ENCODE data around the gene LPAR5. TPM values are rescaled to one million over a fixed set of nuclear protein-coding genes. Genes with fewer than 3 reads are reported as not detected.

The LPAR5 gene
- total RNA-seq, 4 donors from 2014 or later, result 1.8 to 11.4 (median 3.2) TPM

GRCh38 chr12:6653342-6653741, 17.6 kb upstream of the LPAR5 start:
- DNase-seq (ENCODE audit: low spot score in 2 of 2), result no peak
- TF ChIP-seq POLR2A (IDR thresholded peaks at IDR 0.05), result no peak
- TF ChIP-seq EP300 (IDR thresholded peaks at IDR 0.05), result no peak
- TF ChIP-seq CTCF (IDR thresholded peaks at IDR 0.05), result no peak
- Histone ChIP-seq H3K36me3 (peaks cover 0 to 100% (median 16%) of the 10 kb centered on the region in 3 donors), H3K27ac (no peak overlapping the region), H3K27me3 (no peaks in the 10 kb centered on the region), H3K4me3 (no peak overlapping the region), H3K4me1 (peaks cover 0 to 4% (median 0%) of the 10 kb centered on the region in 4 donors), H3K9me3 (no peaks in the 10 kb centered on the region)
- 93 to 100% methylated on average over 1 of the region's 1 CpG for WGBS, 2 donors

GRCh38 chr12:6652391-6652790, 16.6 kb upstream of the LPAR5 start:
- TF ChIP-seq EP300 (IDR thresholded peaks at IDR 0.05) (no peak), POLR2A (IDR thresholded peaks at IDR 0.05) (no peak), CTCF (IDR thresholded peaks at IDR 0.05) (no peak)
- no peak overlapping the region for H3K4me3 ChIP-seq
- 84 to 93% methylated on average over 12 of the region's 12 CpGs for WGBS, 2 donors
- H3K36me3 ChIP-seq, result peaks cover 0 to 98% (median 16%) of the 10 kb centered on the region in 3 donors
- H3K27me3 ChIP-seq, result no peaks in the 10 kb centered on the region
- DNase-seq (ENCODE audit: low spot score in 2 of 2), result no peak
- H3K9me3 ChIP-seq, result no peaks in the 10 kb centered on the region
- H3K27ac ChIP-seq, result no peak overlapping the region
- H3K4me1 ChIP-seq, result peaks cover 0 to 3% (median 0%) of the 10 kb centered on the region in 4 donors

- TF ChIP-seq EP300 (IDR thresholded peaks at IDR 0.05) (no peak), POLR2A (IDR thresholded peaks at IDR 0.05) (no peak), CTCF (IDR thresholded peaks at IDR 0.05) (no peak)
- Histone ChIP-seq H3K4me1 (peaks cover 0 to 12% (median 4%) of the 10 kb centered on the region in 4 donors), H3K27me3 (no peaks in the 10 kb centered on the region), H3K4me3 (no peak overlapping the region), H3K9me3 (no peaks in the 10 kb centered on the region), H3K36me3 (peaks cover 0 to 83% (median 13%) of the 10 kb centered on the region in 3 donors), H3K27ac (no peak overlapping the region)
- WGBS, 2 donors, result 86 to 88% methylated on average over 8 of the region's 8 CpGs
- DNase-seq (ENCODE audit: low spot score in 2 of 2), result no peak
These were observed 15.1 kb upstream of the LPAR5 start for GRCh38 chr12:6650832-6651231.

GRCh38 chr12:6647083-6647604, 11.4 kb upstream of the LPAR5 start, which contains the start of gene ACRBP:
Gene ACRBP (minus strand): TSS chr12:6647432. CDS start chr12:6647366, 66 bp downstream.
- H3K4me1 ChIP-seq, result peaks cover 0 to 19% (median 4%) of the 10 kb centered on the region in 4 donors
- H3K27me3 ChIP-seq, result no peaks in the 10 kb centered on the region
- 5 to 7% methylated on average over 29 to 38 of the region's 38 CpGs for WGBS, 2 donors
- H3K36me3 ChIP-seq, result peaks cover 0 to 46% (median 4%) of the 10 kb centered on the region in 3 donors
- peak; percentile 56 to 58 for DNase-seq (ENCODE audit: low spot score in 2 of 2)
- TF ChIP-seq EP300 (IDR thresholded peaks at IDR 0.05), result peak in 1 of 2 donors; percentile 32
- no peak for TF ChIP-seq CTCF (IDR thresholded peaks at IDR 0.05)
- TF ChIP-seq POLR2A (IDR thresholded peaks at IDR 0.05), result peak in 1 of 2 donors; percentile 48
- H3K9me3 ChIP-seq, result no peaks in the 10 kb centered on the region
- peak within 1 kb of the TSS; percentile 5 to 53 (median 33) for H3K4me3 ChIP-seq
- peak within 1 kb of the TSS in 3 of 4 donors; percentile 26 to 67 (median 65) for H3K27ac ChIP-seq

- H3K27me3 ChIP-seq, result no peaks in the 10 kb centered on the region
- no peaks in the 10 kb centered on the region for H3K9me3 ChIP-seq
- H3K4me3 ChIP-seq, result peak overlapping the region; percentile 5 to 53 (median 33)
- no peak for TF ChIP-seq POLR2A (IDR thresholded peaks at IDR 0.05)
- no peak for TF ChIP-seq CTCF (IDR thresholded peaks at IDR 0.05)
- no peak for TF ChIP-seq EP300 (IDR thresholded peaks at IDR 0.05)
- peaks cover 0 to 39% (median 0%) of the 10 kb centered on the region in 3 donors for H3K36me3 ChIP-seq
- peak overlapping the region in 3 of 4 donors; percentile 26 to 67 (median 65) for H3K27ac ChIP-seq
- WGBS, 2 donors, result 57 to 75% methylated on average over 27 to 28 of the region's 28 CpGs
- DNase-seq (ENCODE audit: low spot score in 2 of 2), result no peak
- H3K4me1 ChIP-seq, result peaks cover 0 to 19% (median 4%) of the 10 kb centered on the region in 4 donors
These were observed 10.7 kb upstream of the LPAR5 start for GRCh38 chr12:6646276-6647082.
